Omental fat pad (tissue), 4 donors: ENCODE measurements around the gene TEX14. TPM values are rescaled to one million over a fixed set of nuclear protein-coding genes. Genes with fewer than 3 reads are reported as not detected.
"Not testable (repeated sequence)": the region's sequence is repeated elsewhere in the genome, so short reads cannot be mapped to it uniquely, and the experiment has no call there.

Experiments
- ATAC-seq: fragments of 150-250 bp; one replicate; pipeline ENCODE4 v1.9.1; 2016; ENCODE audit warnings: mild to moderate bottlenecking, moderate library complexity; ENCODE audit not compliant: low FRiP score
- DNase-seq: peaks from one replicate; pipeline ENCODE4 v3.0.0-alpha.2; 2019; ENCODE audit warnings: low spot score
- total RNA-seq, 4 donors: library from RNA; depleted of rRNA; stranded (reverse); fragments of >200 nt; gene quantifications; one replicate each; pipeline ENCODE4 v1.1.0, GENCODE V29; 2016
- TF ChIP-seq, protein P1 (sequence below), 3 donors: fragments of 450-650 bp; IDR thresholded peaks; one replicate each; pipeline ENCODE4 v1.5.1; 2016 to 2017; ENCODE audit warnings: antibody characterized with exemption in 3 of 3, mild to moderate bottlenecking in 3 of 3, moderate library complexity in 2 of 3

Gene TEX14
- total RNA-seq, 4 donors from 2014 or later: 0.19 to 1.3 (median 0.39) TPM

- DNase-seq: no peak
- ATAC-seq: no peak
- TF ChIP-seq, protein P1, sequence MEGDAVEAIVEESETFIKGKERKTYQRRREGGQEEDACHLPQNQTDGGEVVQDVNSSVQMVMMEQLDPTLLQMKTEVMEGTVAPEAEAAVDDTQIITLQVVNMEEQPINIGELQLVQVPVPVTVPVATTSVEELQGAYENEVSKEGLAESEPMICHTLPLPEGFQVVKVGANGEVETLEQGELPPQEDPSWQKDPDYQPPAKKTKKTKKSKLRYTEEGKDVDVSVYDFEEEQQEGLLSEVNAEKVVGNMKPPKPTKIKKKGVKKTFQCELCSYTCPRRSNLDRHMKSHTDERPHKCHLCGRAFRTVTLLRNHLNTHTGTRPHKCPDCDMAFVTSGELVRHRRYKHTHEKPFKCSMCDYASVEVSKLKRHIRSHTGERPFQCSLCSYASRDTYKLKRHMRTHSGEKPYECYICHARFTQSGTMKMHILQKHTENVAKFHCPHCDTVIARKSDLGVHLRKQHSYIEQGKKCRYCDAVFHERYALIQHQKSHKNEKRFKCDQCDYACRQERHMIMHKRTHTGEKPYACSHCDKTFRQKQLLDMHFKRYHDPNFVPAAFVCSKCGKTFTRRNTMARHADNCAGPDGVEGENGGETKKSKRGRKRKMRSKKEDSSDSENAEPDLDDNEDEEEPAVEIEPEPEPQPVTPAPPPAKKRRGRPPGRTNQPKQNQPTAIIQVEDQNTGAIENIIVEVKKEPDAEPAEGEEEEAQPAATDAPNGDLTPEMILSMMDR (IDR thresholded peaks at IDR 0.05): no peak
Measured at GRCh38 chr17:58665946-58666857, 25.6 kb downstream of the TEX14 start.

GRCh38 chr17:58664302-58664701 is 27.5 kb downstream of the TEX14 start:
- TF ChIP-seq, protein P1 (IDR thresholded peaks at IDR 0.05): no peak
- ATAC-seq (no peak), DNase-seq (no peak)

DNA sequence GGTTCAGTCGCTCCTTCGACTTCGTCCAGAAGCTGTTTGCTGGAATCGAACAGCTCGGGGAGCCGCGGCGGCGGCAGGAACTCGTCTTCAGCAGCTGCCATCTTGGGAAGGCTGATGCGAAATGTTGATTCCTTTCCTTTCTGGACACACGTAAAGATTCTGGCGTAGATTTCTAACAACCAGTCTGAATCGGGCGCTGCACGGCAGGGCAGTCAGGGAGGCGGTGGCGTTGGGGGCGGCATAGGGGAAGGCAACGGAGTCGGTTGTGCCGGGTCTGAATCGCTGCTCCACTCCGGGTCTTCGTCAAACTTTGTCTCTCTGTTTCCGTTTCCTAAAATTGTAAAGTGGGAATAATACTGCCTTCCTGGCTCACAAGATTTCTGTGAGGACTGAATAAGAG is 30.3 kb downstream of the TEX14 start:
- DNase-seq: no peak
- TF ChIP-seq, protein P1 (IDR thresholded peaks at IDR 0.05): no peak
- ATAC-seq: no peak

DNA sequence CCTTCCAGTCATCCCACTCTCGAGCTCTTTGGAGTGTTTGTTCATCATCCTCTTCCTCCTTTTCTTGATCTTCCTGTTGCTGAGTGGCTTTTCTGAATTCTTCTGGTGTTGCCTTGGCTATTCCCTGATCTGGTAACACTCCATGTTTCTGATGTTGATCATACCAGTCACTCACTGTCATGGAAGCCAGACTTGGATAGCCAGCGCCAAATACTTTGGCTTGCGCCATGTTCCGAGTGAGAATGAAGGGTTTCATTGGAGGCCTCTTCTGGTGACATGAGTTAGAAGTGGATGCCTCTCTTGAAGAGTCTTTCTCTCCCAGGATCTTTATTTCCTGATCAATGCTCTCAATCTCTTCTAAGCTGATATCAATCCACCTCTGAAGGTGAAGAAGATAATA is 31.2 kb downstream of the TEX14 start:
- no peak for DNase-seq
- no peak for ATAC-seq
- TF ChIP-seq, protein P1 (IDR thresholded peaks at IDR 0.05): no peak

- not testable (repeated sequence) for ATAC-seq
Measured at GRCh38 chr17:58659714-58660084, 32.1 kb downstream of the TEX14 start.

GRCh38 chr17:58658804-58659713 is 32.8 kb downstream of the TEX14 start:
- DNase-seq: peak; percentile 47
- ATAC-seq: peak; percentile 92
- TF ChIP-seq, protein P1 (IDR thresholded peaks at IDR 0.05): no peak

More at GRCh38 chr17:58659714-58660084, 32.1 kb downstream of the TEX14 start:
- not testable (repeated sequence) for DNase-seq

GRCh38 chr17:58657962-58658803 is 33.7 kb downstream of the TEX14 start:
- ATAC-seq: peak; percentile 5
- DNase-seq: not testable (repeated sequence)
